GM19193 (cell line): ENCODE data around the gene CYTH4.

ENCODE experiments used
- POLR2A ChIP-seq: IDR thresholded peaks from 4 replicates; pipeline ENCODE4 v1.6.1; 2011; ENCODE audit not compliant: insufficient read depth, insufficient read length; ENCODE audit errors: extremely low read depth

Gene CYTH4

DNA sequence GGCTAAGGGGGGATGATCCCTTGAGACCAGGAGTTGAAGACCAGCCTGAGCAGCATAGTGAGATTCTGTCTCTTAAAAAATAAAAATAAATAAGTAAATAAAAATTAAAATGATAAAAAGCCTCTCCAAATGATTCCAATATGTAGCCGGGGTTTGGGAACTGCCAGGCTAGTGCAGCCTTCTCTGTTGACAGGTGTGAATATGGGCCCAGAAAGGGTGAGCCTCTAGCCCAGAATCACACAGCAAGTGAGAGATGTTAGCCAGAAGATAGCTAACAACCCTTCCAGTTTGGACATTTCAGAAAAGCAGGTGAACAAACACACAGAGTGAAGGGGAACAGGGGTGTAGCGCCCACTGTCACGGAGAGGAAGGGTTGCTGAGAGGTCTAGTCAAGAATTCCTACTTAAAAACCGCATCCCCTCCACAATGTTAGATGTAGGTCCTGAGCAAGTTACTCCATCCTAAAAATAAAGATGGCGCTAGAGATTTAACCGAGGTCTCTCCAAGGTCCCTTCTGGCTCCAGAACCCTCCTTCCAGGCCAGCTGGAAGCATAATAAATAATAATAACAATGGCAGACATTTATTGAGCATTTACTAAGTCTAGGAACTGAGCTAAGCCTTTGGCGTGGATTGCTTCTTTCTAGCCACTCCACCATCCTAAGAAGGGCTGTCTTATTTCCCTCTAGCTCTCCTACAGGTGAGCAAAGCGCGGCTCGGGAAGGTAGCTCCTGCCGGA lies 51.6 kb downstream of the CYTH4 start:
- TF ChIP-seq POLR2A, result no peak

DNA sequence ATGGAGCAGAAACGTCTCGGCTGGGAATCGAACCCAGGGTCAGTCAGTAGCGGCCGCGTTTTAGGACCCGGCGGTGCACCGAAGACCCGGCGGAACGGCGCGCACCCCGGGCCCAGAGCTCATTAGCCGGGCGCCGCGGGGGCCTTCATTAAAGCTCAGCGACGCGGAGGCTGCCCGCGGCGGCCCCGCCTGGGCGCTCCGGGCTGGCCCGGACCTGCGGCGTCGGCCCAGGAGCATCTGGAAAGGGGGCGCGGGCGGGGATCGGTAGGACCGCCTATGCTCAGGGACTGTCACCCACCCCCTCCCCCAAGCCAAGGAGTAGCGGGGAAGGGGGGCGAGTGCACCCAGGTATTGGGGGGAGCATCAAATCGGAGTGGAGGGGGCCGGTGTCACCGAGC lies 52.2 kb downstream of the CYTH4 start:
- TF ChIP-seq POLR2A, result no peak

DNA sequence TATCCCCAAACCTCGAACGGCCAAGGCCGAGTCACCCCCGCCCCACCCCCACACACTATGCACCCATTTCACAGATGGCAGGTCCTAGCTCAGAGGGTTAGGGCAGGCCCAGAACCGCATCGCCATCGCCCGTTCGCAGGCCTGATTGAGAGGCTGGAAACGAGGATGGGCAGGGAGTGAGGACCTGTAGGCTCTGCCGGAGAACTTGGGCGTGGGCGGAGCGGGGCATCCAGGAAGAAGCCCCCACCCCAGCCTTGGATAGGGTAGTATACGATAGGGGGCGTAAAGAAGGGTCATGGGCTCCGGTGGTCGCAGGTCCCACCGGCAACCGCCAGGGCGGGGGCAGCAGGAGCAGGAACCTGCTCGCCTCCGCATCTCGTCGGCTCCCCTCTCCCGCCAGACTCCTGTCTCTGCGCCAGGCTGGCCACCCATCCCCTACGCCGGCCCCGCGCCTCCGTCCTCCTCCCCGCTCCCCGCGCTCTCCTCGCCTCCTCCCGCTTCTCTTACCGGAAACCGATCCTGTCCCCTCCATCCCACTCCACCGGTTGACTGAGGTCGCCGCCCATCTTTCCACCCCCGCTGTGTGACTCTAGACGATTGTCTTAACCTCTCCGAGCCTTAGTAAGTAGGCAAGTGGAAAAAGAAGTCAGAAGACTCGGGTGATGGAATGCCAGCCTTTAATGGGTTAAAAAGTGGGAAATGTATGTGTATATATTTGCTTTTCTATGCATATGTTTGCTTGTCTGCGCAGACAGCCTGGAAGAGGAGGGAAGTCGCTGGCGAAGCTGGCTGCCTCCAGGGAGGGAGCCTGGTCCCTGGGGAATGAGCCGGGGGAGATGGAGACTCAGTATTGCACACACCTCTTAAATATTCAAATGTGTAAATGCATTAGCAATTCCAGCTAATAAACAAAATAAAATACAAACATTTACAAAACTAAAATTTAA lies 52.8 kb downstream of the CYTH4 start:
- no peak for TF ChIP-seq POLR2A

DNA sequence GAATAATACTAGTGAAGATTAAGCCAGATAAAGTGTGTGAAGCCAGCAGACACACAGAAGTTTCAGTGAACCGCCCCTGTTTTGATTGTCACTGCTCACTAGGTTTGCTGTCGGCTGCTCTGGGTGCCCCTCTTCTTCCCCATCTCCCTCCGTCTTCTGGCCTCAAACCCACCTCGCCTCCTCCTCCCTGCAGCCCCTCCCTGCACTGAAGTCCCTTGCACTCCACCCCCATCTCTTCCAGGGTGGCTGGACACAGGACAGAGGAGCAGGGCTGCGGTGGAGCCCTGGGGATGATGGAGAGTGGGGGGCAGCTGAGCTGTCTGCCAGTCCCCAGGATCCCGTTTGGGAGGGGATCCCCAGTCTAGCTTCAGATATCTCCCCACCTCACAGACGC lies 53.5 kb downstream of the CYTH4 start:
- TF ChIP-seq POLR2A, result no peak

DNA sequence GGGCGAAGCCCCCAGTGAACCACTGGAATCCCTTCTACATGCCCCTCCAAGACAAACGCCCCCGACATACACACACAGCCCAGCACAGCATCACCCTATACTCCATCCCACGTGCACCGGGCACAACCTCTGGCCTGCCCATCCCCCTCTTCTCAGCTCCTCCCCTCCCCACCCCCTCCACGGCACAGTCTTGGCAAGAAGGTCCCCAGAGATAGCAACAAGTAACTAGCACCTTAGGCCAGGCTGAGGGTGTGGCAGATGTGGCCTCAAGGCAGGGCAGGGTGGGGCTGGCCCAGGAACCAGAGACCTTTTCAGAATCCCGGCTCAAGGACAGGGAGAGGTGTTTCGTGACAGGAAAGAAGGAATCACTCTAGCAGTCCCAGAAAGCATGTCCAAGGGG lies 54.3 kb downstream of the CYTH4 start:
- TF ChIP-seq POLR2A, result no peak

DNA sequence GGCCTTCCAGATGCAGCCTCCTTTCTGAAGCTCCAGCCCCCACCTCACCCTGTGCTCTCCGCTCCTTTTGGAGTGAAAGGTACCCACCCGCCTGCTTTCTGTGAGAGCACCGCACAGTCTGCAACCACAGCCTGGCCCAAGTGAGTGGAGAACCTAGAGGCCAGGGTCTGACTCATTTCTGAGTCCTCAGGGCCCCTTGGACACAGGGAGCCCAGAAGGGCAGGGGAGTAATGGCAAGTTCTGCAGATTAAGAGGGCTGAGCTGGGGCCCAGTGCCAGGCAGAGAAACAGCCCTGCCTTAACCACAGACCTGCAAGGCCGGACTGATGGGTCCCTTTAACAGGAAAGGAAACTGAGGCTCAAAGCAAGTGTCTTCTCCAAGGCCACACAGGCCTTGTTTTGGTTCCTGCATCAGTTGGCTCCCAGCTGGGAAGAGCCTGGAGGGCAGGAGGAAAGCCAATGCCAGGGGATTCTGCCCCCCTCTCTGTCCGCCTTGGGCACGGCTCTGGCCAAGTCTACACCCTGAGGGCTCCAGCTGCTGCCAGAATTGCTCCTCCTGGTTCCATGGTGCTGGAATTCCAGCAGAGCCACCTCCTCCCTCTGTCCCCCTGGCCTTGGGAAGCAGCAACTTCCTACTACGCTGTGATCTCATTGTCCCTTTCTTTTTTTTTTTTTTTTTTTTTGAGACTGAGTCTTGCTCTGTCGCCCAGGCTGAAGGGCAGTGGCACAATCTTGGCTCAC lies 55.1 kb downstream of the CYTH4 start:
- TF ChIP-seq POLR2A, result no peak

DNA sequence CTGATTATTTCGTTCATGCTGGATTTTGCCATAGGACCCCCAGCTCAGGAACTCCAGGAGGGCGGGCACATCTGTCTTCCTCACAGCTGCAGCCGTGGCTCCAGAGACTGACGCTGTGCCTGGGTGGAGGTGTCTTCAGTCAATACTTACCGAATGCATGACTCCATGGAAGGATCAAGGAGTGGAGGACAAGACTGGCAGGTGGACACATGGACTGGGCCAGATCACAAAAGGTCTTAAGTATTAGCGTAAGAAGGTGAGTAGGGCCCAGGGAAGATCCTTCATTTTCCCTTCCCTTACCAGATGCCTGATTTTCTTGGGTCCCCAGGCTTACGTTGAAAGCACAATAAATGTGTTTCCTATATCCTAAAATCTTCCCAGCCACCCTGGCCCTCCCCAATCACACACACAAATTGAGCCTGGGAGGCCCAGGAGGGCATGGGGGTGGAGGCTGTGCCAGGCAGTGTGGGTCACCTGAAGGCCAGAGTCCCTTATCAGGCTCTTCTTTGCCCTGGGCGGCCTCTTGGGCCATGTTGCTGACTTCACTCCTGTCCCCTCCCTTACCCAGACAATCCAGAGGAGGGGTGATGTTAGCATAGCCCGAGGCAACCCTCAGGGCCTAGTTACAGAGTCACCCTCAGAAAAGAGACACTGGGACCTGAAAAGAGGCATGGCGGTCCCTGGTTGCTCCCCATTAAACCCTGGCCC lies 56.4 kb downstream of the CYTH4 start:
- no peak for TF ChIP-seq POLR2A

DNA sequence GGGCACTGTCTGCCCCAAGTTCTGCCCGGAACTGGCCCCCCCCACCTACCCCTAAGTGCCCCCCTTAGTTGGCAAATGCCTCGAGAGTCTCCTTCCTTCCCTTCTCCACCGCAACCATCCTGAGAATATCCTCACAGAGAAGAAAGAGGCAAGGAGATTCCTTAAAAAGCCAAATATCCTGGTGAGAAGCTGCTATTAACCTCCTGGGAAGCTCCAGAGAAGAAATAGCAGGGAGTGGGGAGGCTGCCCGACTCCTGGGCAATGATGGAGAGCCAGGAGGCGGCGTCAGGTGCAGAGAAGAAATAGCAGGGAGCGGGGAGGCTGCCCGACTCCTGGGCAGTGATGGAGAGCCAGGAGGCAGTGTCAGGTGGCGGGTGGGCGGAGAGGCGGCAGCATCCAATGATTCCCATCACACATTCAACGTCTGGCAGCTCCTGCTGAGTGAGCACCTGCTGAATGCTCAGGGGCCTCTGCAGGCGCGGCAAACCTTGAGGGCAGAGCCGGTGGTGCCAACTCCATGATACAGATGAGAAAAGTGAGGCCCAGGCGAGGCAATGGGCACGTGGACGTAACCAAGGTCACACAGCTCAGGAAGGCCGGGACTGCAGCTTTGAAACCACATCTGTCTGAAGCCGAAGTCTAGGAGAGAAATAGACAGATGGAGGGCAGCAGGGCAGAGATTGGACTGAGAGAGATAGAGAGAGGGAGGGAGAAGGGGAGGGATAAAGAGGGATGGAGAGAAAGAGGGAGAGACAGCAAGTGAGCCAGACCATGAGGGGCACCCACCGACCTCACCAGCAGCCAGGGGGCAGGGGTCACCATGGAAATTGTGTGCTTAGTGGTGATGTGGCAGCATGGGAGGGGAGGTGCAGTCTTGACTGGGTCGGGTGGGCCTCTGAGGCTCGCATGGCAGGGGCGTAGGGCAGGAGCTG lies 58.3 kb downstream of the CYTH4 start:
- no peak for TF ChIP-seq POLR2A

DNA sequence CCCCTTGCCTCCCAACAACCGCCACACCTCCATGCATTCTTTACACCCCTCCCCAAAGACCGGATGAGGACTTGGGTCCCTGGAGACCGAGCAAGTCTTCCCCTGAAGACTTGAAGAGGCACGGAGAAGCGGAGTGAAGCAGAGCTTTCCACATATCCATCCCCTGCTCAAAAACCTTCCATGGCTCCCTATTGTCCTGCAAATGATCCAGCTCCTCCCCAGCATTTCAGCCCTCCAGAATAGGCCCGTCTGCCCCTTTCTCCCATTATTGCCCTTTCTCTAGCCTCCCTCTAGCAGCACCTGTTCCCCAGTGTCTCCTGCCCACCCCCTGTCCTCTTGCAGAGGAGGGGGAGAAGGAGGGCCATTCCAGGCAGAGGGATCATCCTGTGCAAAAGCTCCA lies 59.8 kb downstream of the CYTH4 start:
- TF ChIP-seq POLR2A, result no peak

DNA sequence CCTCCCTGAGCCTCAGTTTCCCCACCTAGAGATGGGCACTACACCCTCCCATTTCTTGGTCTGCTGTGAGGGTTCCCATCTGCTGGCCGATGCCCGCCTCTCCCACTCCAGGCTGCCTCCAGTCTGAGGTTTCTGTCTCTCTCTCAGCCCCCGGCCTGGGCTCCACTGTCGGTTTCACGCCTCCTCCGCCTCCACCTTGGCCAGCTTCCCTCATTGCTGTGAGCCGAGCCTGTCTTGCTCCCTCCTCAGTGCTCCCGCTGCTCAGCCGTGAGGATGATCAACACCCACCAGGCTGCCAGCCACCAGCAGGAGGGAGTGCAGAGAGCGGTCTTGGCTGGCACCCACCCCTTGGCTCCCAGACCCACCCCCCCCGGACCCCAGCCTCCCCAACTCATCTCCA lies 61.0 kb downstream of the CYTH4 start:
- no peak for TF ChIP-seq POLR2A

DNA sequence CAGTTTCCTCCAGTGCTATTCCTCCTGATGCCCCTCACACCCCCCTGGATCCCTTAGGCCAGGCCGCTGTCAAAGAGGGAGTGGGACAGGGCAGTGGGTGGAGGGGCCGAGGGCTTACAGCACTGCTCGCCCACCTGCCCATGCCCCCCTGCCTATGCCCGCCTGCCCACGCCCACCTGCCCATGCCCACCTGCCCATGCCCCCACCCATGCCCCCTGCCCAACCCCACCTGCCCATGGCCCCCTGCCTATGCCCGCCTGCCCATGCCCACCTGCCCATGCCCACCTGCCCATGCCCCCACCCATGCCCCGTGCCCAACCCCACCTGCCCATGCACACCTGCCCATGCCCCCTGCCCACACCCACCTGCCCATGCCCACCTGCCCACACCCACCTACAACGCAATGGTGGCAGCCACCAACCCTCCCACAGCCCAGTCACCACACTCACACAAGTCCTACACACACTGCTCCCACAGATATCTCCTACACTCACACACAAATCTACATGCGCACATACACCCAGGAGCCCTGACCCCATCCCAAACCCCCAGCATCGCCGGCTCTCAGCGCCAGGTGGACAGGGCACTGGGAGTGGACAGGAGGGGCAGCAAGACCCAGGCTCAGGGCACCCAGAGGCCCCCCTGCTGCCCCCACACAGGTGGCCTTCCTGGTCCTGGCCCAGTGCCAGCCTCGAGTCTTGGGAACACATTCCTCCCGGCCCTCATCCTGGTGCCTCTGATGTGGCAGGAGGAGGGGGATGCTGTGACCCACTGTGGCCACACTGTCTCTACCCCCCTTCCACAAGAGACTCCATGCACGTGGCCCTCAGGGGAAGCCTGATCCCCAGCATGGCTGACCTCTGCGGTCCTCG lies 61.8 kb downstream of the CYTH4 start:
- TF ChIP-seq POLR2A, result no peak

DNA sequence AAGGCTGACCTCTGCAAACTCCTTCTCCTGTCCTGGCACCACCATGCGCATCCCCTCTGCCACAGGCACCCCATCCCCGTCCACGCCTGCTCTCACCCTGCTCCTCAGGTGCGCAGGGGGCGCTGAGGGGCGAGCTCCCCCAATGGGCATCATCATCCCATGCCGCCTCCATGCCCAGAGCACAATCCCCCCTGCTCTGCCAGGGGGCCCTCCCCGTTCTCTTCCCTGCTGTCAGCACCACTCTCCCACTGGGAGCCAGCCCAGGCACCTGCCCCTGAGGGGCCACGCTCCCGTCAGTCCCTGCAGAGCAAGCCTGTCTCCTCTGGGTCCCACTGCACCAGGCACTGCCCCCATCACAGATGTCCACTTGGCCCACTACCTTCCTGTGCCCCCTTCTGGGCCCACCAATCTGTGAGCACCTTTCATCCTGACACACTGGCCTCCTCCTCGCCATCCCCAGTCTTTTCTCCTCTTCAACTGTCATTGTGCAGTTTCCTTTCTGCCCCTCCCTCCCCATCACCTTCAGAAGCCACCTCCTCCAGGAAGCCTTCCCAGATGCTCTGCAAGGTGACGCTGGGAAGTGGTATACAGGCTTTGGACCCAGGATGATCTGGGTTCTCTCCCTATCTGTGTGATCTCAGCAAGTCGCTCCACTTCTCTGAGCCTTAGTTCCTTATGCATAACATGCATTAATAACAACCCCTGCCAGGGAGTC lies 62.6 kb downstream of the CYTH4 start:
- TF ChIP-seq POLR2A, result no peak
